Panc1 (cell line): ENCODE data around the gene TTC39B. TPM values are rescaled to one million over a fixed set of nuclear protein-coding genes. Genes with fewer than 3 reads are reported as not detected.

Experiments
- ATAC-seq: fragments of 200-7000 bp; cut with Tn5 transposase; 2 replicates; pipeline ENCODE4 v1.9.1; 2020; ENCODE audit warnings: mild to moderate bottlenecking, moderate library complexity
- BruUV-seq: library from RNA; stranded (reverse); fragments of 400-500 nt; replicated peaks from 2 replicates; lab custom pipeline; 2021; lab: Mats Ljungman, UMichigan
- CTCF ChIA-PET: fragments of 300-600 bp; sonication (Branson Sonifier 250); formaldehyde crosslinking; loops from one replicate; lab custom pipeline; 2022; ENCODE audit warnings: antibody characterized with exemption; lab: Charles Lee
- POLR2A ChIA-PET: fragments of 300-600 bp; sonication (Branson Sonifier 250); formaldehyde crosslinking; loops from one replicate; lab custom pipeline; 2022; ENCODE audit warnings: antibody characterized with exemption; lab: Charles Lee
- DNase-seq: peaks from one replicate; pipeline ENCODE4 v3.0.0-alpha.2; 2010; ENCODE audit warnings: low read depth, low spot score
- H3K27ac ChIP-seq: 2 replicates; pipeline ENCODE4 v1.5.1; 2011; ENCODE audit warnings: mild to moderate bottlenecking, low read length, inconsistent platforms
- H3K27me3 ChIP-seq: fragments of 200-500 bp; sonication (Bioruptor generic); 2 replicates; pipeline ENCODE4 v1.6.0; 2014; ENCODE audit warnings: low read length, inconsistent platforms; ENCODE audit not compliant: control insufficient read depth, insufficient read depth
- H3K36me3 ChIP-seq: fragments of 200-500 bp; sonication (Bioruptor generic); 2 replicates; pipeline ENCODE4 v1.5.1; 2014; ENCODE audit warnings: inconsistent platforms, mild to moderate bottlenecking, low read length, moderate library complexity; ENCODE audit not compliant: control insufficient read depth, insufficient read depth
- H3K4me1 ChIP-seq: 2 replicates; pipeline ENCODE4 v1.5.1; 2011; ENCODE audit warnings: inconsistent platforms, mild to moderate bottlenecking, low read length, moderate library complexity; ENCODE audit not compliant: control insufficient read depth, insufficient read depth
- H3K4me3 ChIP-seq, 2 experiments: 2 replicates each; pipeline ENCODE4 v1.5.1; 2011 to 2012; ENCODE audit warnings: low read depth in 2 of 2, low read length in 2 of 2, mild to moderate bottlenecking in 2 of 2, inconsistent platforms in 1 of 2, moderate library complexity in 1 of 2
- H3K9me3 ChIP-seq: fragments of 200-500 bp; sonication (Bioruptor generic); 2 replicates; pipeline ENCODE4 v1.5.1; 2014; ENCODE audit warnings: low read depth, mild to moderate bottlenecking, inconsistent platforms, low read length, moderate library complexity; ENCODE audit not compliant: control insufficient read depth, insufficient read depth
- POLR2AphosphoS5 ChIP-seq: IDR thresholded peaks from 2 replicates; pipeline ENCODE4 v1.6.1; 2012; ENCODE audit warnings: mild to moderate bottlenecking, low read depth, low read length, moderate library complexity
- SIN3A ChIP-seq: IDR thresholded peaks from 2 replicates; pipeline ENCODE4 v1.6.1; 2012; ENCODE audit warnings: low read depth, mild to moderate bottlenecking, low read length, moderate library complexity, borderline replicate concordance; ENCODE audit not compliant: insufficient read depth
- TCF7L2 ChIP-seq: IDR thresholded peaks from 2 replicates; pipeline ENCODE4 v1.6.1; 2011; ENCODE audit warnings: mild to moderate bottlenecking, low read depth, low read length, inconsistent platforms
- in situ Hi-C: cut with HindIII; loops from 2 replicates; pipeline ENCODE4 v1.10.0; 2016; ENCODE audit warnings: low sequenced_read_pairs, low pct_unique_long_range_greater_than_20kb
- intact Hi-C: fragments of 100-400 bp; cut with micrococcal nuclease; formaldehyde crosslinking; loops from one replicate; pipeline ENCODE4 v1.10.0; 2022; ENCODE audit not compliant: unreplicated experiment
- total RNA-seq: library from RNA; stranded (reverse); gene quantifications from one replicate; pipeline ENCODE4 v1.2.1, GENCODE V29; 2021; ENCODE audit not compliant: unreplicated experiment
- TF ChIP-seq, protein P1 (sequence below), 2 experiments: IDR thresholded peaks; 2 replicates each; pipeline ENCODE4 v1.6.1; 2011 to 2012; ENCODE audit warnings: low read depth in 2 of 2, control low read depth in 1 of 2, low read length in 1 of 2, mild to moderate bottlenecking in 1 of 2, moderate library complexity in 1 of 2; ENCODE audit not compliant: insufficient read depth in 1 of 2
- TF ChIP-seq, protein P2 (sequence below): fragments of 450-650 bp; IDR thresholded peaks from 2 replicates; pipeline ENCODE4 v1.5.1; 2017; ENCODE audit warnings: mild to moderate bottlenecking

TTC39B gene
- total RNA-seq, 1 experiment from 2014 or later = 1.6 TPM

DNA sequence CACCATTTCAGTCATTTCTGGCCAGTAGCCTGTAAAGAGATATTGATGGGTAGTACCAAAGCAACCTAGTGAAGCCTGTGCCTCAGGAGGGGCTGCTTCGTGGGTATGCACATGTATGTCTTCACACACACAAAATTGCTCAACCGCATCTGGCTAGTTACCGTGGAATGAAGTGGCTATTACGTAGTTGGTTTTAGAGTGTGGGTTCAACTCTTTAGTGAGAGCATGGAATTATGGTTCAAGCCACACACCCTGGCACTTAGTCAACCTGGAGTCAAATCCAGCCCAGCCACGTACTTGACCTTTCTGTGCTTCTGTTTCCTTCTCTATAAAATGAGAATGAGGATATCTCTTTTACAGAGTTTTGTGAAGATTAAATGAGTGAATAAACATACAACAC, 174.9 kb downstream of the TTC39B start:
- Histone ChIP-seq H3K27ac (no peak overlapping the region), H3K27me3 (no peaks in the 10 kb centered on the region), H3K36me3 (no peaks in the 10 kb centered on the region), H3K4me1 (no peaks in the 10 kb centered on the region), H3K9me3 (no peaks in the 10 kb centered on the region), H3K4me3 (no peak overlapping the region)
- CTCF ChIA-PET = no interaction called here
- ATAC-seq = no peak
- intact Hi-C loops = no loop called here
- no peak for DNase-seq
- BruUV-seq = no TSS peak
- POLR2A ChIA-PET = no interaction called here
- in situ Hi-C loops = no loop called here
- TF ChIP-seq, protein P1, sequence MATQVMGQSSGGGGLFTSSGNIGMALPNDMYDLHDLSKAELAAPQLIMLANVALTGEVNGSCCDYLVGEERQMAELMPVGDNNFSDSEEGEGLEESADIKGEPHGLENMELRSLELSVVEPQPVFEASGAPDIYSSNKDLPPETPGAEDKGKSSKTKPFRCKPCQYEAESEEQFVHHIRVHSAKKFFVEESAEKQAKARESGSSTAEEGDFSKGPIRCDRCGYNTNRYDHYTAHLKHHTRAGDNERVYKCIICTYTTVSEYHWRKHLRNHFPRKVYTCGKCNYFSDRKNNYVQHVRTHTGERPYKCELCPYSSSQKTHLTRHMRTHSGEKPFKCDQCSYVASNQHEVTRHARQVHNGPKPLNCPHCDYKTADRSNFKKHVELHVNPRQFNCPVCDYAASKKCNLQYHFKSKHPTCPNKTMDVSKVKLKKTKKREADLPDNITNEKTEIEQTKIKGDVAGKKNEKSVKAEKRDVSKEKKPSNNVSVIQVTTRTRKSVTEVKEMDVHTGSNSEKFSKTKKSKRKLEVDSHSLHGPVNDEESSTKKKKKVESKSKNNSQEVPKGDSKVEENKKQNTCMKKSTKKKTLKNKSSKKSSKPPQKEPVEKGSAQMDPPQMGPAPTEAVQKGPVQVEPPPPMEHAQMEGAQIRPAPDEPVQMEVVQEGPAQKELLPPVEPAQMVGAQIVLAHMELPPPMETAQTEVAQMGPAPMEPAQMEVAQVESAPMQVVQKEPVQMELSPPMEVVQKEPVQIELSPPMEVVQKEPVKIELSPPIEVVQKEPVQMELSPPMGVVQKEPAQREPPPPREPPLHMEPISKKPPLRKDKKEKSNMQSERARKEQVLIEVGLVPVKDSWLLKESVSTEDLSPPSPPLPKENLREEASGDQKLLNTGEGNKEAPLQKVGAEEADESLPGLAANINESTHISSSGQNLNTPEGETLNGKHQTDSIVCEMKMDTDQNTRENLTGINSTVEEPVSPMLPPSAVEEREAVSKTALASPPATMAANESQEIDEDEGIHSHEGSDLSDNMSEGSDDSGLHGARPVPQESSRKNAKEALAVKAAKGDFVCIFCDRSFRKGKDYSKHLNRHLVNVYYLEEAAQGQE (IDR thresholded peaks at IDR 0.05; ENCODE audit: insufficient read depth in 1 of 2, low read depth in 2 of 2, low read length in 1 of 2) = no peak
- no peak for TF ChIP-seq TCF7L2
- no peak for TF ChIP-seq POLR2AphosphoS5

DNA sequence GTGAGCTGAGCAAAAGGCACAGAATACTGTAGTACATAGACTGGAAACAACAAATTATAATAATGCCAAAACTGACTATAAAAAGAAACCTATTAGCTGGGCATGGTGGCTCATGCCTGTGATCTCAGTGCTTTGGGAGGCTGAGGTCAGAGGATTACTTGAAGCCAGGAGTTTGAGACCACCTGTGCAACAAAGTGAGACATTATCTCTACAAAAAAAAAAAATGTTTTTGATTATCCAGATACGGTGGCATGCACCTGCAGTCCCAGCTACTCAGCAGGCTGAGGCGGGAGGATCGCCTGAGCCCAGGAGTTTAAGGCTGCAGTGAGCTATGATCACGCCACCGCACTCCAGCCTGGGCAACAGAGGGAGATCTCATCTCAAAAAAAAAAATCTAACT, 175.9 kb downstream of the TTC39B start:
- H3K27ac ChIP-seq = no peak overlapping the region
- H3K27me3 ChIP-seq = no peaks in the 10 kb centered on the region
- no peak for ATAC-seq
- H3K9me3 ChIP-seq = no peaks in the 10 kb centered on the region
- BruUV-seq = no TSS peak
- intact Hi-C loops = no loop called here
- no peaks in the 10 kb centered on the region for H3K36me3 ChIP-seq
- H3K4me3 ChIP-seq = no peak overlapping the region
- in situ Hi-C loops = no loop called here
- no peak for DNase-seq
- TF ChIP-seq SIN3A (no peak), TCF7L2 (no peak), POLR2AphosphoS5 (no peak)
- TF ChIP-seq, protein P2, sequence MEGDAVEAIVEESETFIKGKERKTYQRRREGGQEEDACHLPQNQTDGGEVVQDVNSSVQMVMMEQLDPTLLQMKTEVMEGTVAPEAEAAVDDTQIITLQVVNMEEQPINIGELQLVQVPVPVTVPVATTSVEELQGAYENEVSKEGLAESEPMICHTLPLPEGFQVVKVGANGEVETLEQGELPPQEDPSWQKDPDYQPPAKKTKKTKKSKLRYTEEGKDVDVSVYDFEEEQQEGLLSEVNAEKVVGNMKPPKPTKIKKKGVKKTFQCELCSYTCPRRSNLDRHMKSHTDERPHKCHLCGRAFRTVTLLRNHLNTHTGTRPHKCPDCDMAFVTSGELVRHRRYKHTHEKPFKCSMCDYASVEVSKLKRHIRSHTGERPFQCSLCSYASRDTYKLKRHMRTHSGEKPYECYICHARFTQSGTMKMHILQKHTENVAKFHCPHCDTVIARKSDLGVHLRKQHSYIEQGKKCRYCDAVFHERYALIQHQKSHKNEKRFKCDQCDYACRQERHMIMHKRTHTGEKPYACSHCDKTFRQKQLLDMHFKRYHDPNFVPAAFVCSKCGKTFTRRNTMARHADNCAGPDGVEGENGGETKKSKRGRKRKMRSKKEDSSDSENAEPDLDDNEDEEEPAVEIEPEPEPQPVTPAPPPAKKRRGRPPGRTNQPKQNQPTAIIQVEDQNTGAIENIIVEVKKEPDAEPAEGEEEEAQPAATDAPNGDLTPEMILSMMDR = no peak
- TF ChIP-seq, protein P1 (IDR thresholded peaks at IDR 0.05; ENCODE audit: insufficient read depth in 1 of 2, low read depth in 2 of 2, low read length in 1 of 2) = no peak
- POLR2A ChIA-PET = no interaction called here
- H3K4me1 ChIP-seq = no peaks in the 10 kb centered on the region
- CTCF ChIA-PET = no interaction called here
